PC-9 (cell line): Measurements from ENCODE around the gene UQCRC1. TPM values are rescaled to one million over a fixed set of nuclear protein-coding genes. Genes with fewer than 3 reads are reported as not detected.

Experiments used
- BruUV-seq: library from RNA; stranded (reverse); fragments of 400-500 nt; replicated peaks from 2 replicates; lab custom pipeline; 2021; lab: Mats Ljungman, UMichigan
- CTCF ChIA-PET: fragments of 300-600 bp; sonication (Branson Sonifier 250); formaldehyde crosslinking; loops from one replicate; lab custom pipeline; 2022; ENCODE audit warnings: antibody characterized with exemption; lab: Charles Lee
- POLR2A ChIA-PET: fragments of 300-600 bp; sonication (Branson Sonifier 250); formaldehyde crosslinking; loops from one replicate; lab custom pipeline; 2022; ENCODE audit warnings: antibody characterized with exemption; ENCODE audit not compliant: unreplicated experiment; lab: Charles Lee
- DNase-seq, 2 experiments: peaks; one replicate each; pipeline versions ENCODE4 v3.0.0 to v3.0.0-alpha.2; 2015 to 2022; ENCODE audit warnings: mixed read lengths in 1 of 2
- H2AFZ ChIP-seq: fragments of 200-600 bp; sonication (generic); 2 replicates; pipeline ENCODE4 v1.8.1; 2017; ENCODE audit warnings: antibody characterized with exemption
- H3F3A ChIP-seq: fragments of 200-600 bp; sonication (generic); 2 replicates; pipeline ENCODE4 v1.8.1; 2017; ENCODE audit warnings: antibody characterized with exemption, mild to moderate bottlenecking, low read depth; ENCODE audit not compliant: insufficient read depth
- H3K27ac ChIP-seq: fragments of 200-600 bp; sonication (generic); 2 replicates; pipeline ENCODE4 v1.6.1; 2016; ENCODE audit warnings: mixed run types
- H3K27me3 ChIP-seq: fragments of 200-600 bp; sonication (generic); 2 replicates; pipeline ENCODE4 v1.6.1; 2016; ENCODE audit warnings: low read depth, mixed run types; ENCODE audit not compliant: insufficient read depth
- H3K36me3 ChIP-seq: fragments of 200-600 bp; sonication (generic); 2 replicates; pipeline ENCODE4 v1.6.1; 2016; ENCODE audit warnings: low read depth, mixed run types
- H3K4me1 ChIP-seq: fragments of 200-600 bp; sonication (generic); replicated peaks from 2 replicates; pipeline ENCODE4 v1.6.1; 2016; ENCODE audit warnings: mixed run types; ENCODE audit not compliant: insufficient read depth
- H3K4me2 ChIP-seq: fragments of 200-600 bp; sonication (generic); 2 replicates; pipeline ENCODE4 v1.6.1; 2017; ENCODE audit warnings: mixed run types
- H3K4me3 ChIP-seq: fragments of 200-600 bp; sonication (generic); 2 replicates; pipeline ENCODE4 v1.6.1; 2016; ENCODE audit warnings: mixed run types
- H3K79me2 ChIP-seq: fragments of 200-600 bp; sonication (generic); 2 replicates; pipeline ENCODE4 v1.6.1; 2017; ENCODE audit warnings: low read depth, mixed run types
- H3K9me2 ChIP-seq: fragments of 200-600 bp; sonication (generic); 2 replicates; pipeline ENCODE4 v1.8.1; 2017; ENCODE audit warnings: mild to moderate bottlenecking; ENCODE audit not compliant: insufficient read depth
- H3K9me3 ChIP-seq: fragments of 200-600 bp; sonication (generic); 2 replicates; pipeline ENCODE4 v1.8.1; 2016; ENCODE audit warnings: low read depth; ENCODE audit not compliant: insufficient read depth
- H4K20me1 ChIP-seq: fragments of 200-600 bp; sonication (generic); 2 replicates; pipeline ENCODE4 v1.8.1; 2017; ENCODE audit not compliant: insufficient read depth
- CTCF ChIP-seq: fragments of 200-600 bp; sonication (generic); conservative IDR thresholded peaks from 2 replicates; pipeline ENCODE4 v1.6.1; 2017; ENCODE audit warnings: mixed run types, antibody characterized with exemption, mild to moderate bottlenecking, moderate library complexity
- EZH2 ChIP-seq: fragments of 200-600 bp; sonication (generic); IDR thresholded peaks from 2 replicates; pipeline ENCODE4 v1.8.0; 2017; ENCODE audit warnings: antibody characterized with exemption, low read depth
- intact Hi-C: fragments of 100-400 bp; cut with micrococcal nuclease; formaldehyde crosslinking; loops from one replicate; pipeline ENCODE4 v1.10.0; 2022; ENCODE audit not compliant: unreplicated experiment
- total RNA-seq: library from RNA; stranded (reverse); gene quantifications from 2 replicates; pipeline ENCODE4 v1.2.3, GENCODE V29; 2021

The UQCRC1 gene
- total RNA-seq, 1 experiment from 2014 or later: 255 TPM

- POLR2A ChIA-PET: no interaction called here
- TF ChIP-seq EZH2 (no peak), CTCF (no peak)
- Histone ChIP-seq H3K27ac (no peak overlapping the region), H3K79me2 (no peaks in the 10 kb centered on the region), H3F3A (no peaks in the 10 kb centered on the region), H3K9me3 (no peaks in the 10 kb centered on the region), H3K4me2 (no peak overlapping the region), H3K4me3 (no peak overlapping the region), H4K20me1 (no peaks in the 10 kb centered on the region), H2AFZ (no peak overlapping the region), H3K36me3 (no peaks in the 10 kb centered on the region), H3K4me1 (no peaks in the 10 kb centered on the region), H3K9me2 (no peaks in the 10 kb centered on the region), H3K27me3 (no peaks in the 10 kb centered on the region)
- CTCF ChIA-PET: no interaction called here
- DNase-seq: no peak
- intact Hi-C loops: no loop called here
- no TSS peak for BruUV-seq
These were observed 15.3 kb upstream of the UQCRC1 start for GRCh38 chr3:48624767-48625166.

DNA sequence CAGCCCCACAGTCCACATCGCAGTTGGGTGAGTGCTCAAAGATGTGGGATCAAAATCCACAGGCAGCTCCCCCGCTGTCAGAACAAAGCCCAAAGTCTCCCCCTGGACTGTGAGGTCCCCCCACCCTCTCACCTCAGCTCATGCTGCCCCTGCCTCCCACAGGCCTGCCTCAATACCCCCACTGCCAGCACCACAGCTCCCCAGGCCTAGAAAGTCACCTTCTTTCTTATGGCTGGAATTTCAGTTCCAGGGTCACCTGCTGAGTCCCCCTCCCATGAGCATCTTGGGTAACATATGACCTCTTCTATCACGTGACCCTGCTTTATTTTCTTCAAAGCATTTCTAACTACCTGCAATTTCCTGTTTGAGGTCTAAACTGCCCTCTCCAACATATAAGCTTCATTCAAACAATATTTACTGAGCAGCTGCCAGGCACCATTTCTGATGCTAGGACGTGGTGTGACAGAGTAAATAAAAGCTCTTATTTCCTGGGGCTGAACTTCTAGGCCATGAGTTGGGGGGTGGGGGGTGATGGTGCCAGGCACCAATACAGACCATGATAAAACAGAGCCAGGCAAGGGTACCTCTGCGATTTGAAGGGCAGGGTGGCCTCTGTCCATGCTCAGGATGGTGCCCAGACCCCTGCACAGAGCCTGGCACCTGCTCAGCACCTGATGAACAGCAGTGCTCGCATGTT is 14.6 kb upstream of the UQCRC1 start:
- ChIA-PET CTCF (interaction anchor here (0.6 to 0.7 kb wide), 2 partner anchors 188 to 817 kb away, joined by 5 to 6 read pairs; no protein-coding TSS in a partner anchor), POLR2A (no interaction called here)
- TF ChIP-seq EZH2 (no peak), CTCF (no peak)
- H3K36me3 ChIP-seq: no peaks in the 10 kb centered on the region
- no peaks in the 10 kb centered on the region for H3K9me3 ChIP-seq
- DNase-seq: no peak
- no TSS peak for BruUV-seq
- no peak overlapping the region for H3K4me2 ChIP-seq
- H3K27ac ChIP-seq: no peak overlapping the region
- H3K4me3 ChIP-seq: no peak overlapping the region
- H3F3A ChIP-seq: no peaks in the 10 kb centered on the region
- H3K27me3 ChIP-seq: no peaks in the 10 kb centered on the region
- H3K79me2 ChIP-seq: no peaks in the 10 kb centered on the region
- H2AFZ ChIP-seq: no peak overlapping the region
- H4K20me1 ChIP-seq: no peaks in the 10 kb centered on the region
- intact Hi-C loops: no loop called here
- no peaks in the 10 kb centered on the region for H3K9me2 ChIP-seq
- no peaks in the 10 kb centered on the region for H3K4me1 ChIP-seq

- BruUV-seq: no TSS peak
- H3K4me1 ChIP-seq: no peaks in the 10 kb centered on the region
These were observed 12.0 kb upstream of the UQCRC1 start, which contains the start of gene TMEM89 for GRCh38 chr3:48621461-48621869. Gene TMEM89, minus strand, starts transcription at chr3:48621769. Its CDS starts 13 bp downstream, at chr3:48621756.

More at GRCh38 chr3:48621461-48621869, 12.0 kb upstream of the UQCRC1 start, which contains the start of gene TMEM89:
- Histone ChIP-seq H3K79me2 (no peaks in the 10 kb centered on the region), H3K36me3 (no peaks in the 10 kb centered on the region), H3K4me2 (no peak within 1 kb of the TSS), H3K9me3 (peaks cover 13% of the 10 kb centered on the region), H3F3A (no peaks in the 10 kb centered on the region), H3K9me2 (no peaks in the 10 kb centered on the region), H3K4me3 (no peak within 1 kb of the TSS), H2AFZ (no peak within 1 kb of the TSS), H4K20me1 (no peaks in the 10 kb centered on the region), H3K27me3 (no peaks in the 10 kb centered on the region), H3K27ac (no peak within 1 kb of the TSS)
- ChIA-PET CTCF (no interaction called here), POLR2A (no interaction called here)
- DNase-seq: no peak
- intact Hi-C loops: no loop called here
- TF ChIP-seq CTCF: no peak
